Measurements from ENCODE around the gene MIPOL1. TPM values are rescaled to one million over a fixed set of nuclear protein-coding genes. Genes with fewer than 3 reads are reported as not detected.

Gene MIPOL1
- total and polyA plus RNA-seq, 2 of the 4 experiments (the other 2 are of a cell fraction), result 2.7 to 5.9 TPM

DNA sequence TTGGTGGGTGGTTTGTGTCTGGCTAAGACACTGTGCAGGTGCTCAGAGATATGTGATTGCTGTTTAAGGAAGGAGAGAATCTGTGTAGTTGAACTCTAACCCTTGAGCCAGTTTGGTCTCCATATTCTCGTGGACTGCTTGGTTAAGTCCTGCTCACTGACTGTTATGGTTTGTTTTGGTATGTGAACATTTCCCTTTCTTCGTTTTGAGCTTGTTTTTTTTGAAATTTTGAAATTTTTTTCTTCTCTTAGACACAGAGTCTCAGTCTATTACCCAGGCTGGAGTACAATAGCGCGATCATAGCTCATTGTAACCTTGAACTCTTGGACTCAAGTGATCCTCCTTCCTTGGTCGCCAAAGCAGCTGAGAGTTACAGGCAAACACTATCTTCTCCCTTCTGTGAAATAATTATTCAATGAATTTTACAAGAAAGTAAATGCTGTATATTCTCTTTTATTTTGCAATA lies 40.0 kb downstream of the MIPOL1 start:
- no peaks in the 10 kb centered on the region for H3K27me3 ChIP-seq (ENCODE audit: control insufficient read depth, insufficient read depth, low read length)
- H3K4me2 ChIP-seq (ENCODE audit: low read depth, low read length), result no peak overlapping the region
- no peak overlapping the region for H2AK9ac ChIP-seq (replicated peaks; ENCODE audit: low read depth, low read length, poor library complexity)
- no peak overlapping the region for H3K56ac ChIP-seq (ENCODE audit: extremely low read depth, insufficient read depth, low read length)
- no peaks in the 10 kb centered on the region for H3K36me3 ChIP-seq (ENCODE audit: control insufficient read depth, insufficient read depth, low read length)
- H3K79me1 ChIP-seq (ENCODE audit: low read depth in 1 of 2, low read length in 2 of 2), result peaks cover 9 to 11% of the 10 kb centered on the region in 2 experiments; a peak in 2 of 4 replicates
- H3K4me3 ChIP-seq (ENCODE audit: insufficient read depth, low read depth, low read length), result no peak overlapping the region
- H2BK20ac ChIP-seq (ENCODE audit: low read depth, low read length), result no peak overlapping the region
- H2BK15ac ChIP-seq (ENCODE audit: low read depth, low read length), result no peak overlapping the region
- H3K23ac ChIP-seq (ENCODE audit: low read depth, low read length), result no peak overlapping the region
- dilution Hi-C loops (cut with HindIII; ENCODE audit: low sequenced_read_pairs, unreplicated experiment), result no loop called here
- H4K20me1 ChIP-seq (ENCODE audit: insufficient read depth, low read length), result no peaks in the 10 kb centered on the region
- BruUV-seq (replicated peaks), result no TSS peak
- no peaks in the 10 kb centered on the region for H3K9me3 ChIP-seq (ENCODE audit: control insufficient read depth, insufficient read depth, low read length)
- no peak overlapping the region for H3K27ac ChIP-seq (ENCODE audit: insufficient read depth, low read length)
- ChIA-PET POLR2A (ENCODE audit: unreplicated experiment) (no interaction called here), CTCF (no interaction called here)
- no peak overlapping the region for H3K9ac ChIP-seq (ENCODE audit: low read depth, low read length)
- no peak overlapping the region for H2AK5ac ChIP-seq (ENCODE audit: low read depth, low read length)
- WGBS, 2 experiments (ENCODE audit: extremely low coverage in 2 of 2, insufficient read length in 1 of 2), result no CpG with 5 or more reads among the region's 5 CpGs
- H3K18ac ChIP-seq (ENCODE audit: low read depth, low read length), result no peak overlapping the region
- H4K91ac ChIP-seq (ENCODE audit: insufficient read depth, low read depth, low read length), result no peak overlapping the region
- intact Hi-C loops (cut with micrococcal nuclease), result no loop called here
- H2BK120ac ChIP-seq (ENCODE audit: low read depth, low read length), result no peak overlapping the region
- no peak overlapping the region for H3K4ac ChIP-seq (ENCODE audit: low read depth, low read length)
- TF ChIP-seq MAFK (IDR thresholded peaks at IDR 0.05; ENCODE audit: low read depth, low read length) (no peak), CEBPB (IDR thresholded peaks at IDR 0.05; ENCODE audit: low read depth, low read length) (no peak), CTCF (conservative IDR thresholded peaks at IDR 0.05; ENCODE audit: low read depth, low read length) (no peak)
- no peak overlapping the region for H3K14ac ChIP-seq (replicated peaks; ENCODE audit: low read depth, low read length)
- no peak overlapping the region for H2BK5ac ChIP-seq (ENCODE audit: low read depth, low read length, poor library complexity, severe bottlenecking)
- DNase-seq, result no peak
- no peak overlapping the region for H2AFZ ChIP-seq (replicated peaks; ENCODE audit: low read length, poor library complexity)
- H3K4me1 ChIP-seq (ENCODE audit: control insufficient read depth, insufficient read depth, low read length), result no peaks in the 10 kb centered on the region
- H3K9me1 ChIP-seq (ENCODE audit: insufficient read depth, low read length), result 0 out of 2 replicates have a peak, but pooled peaks cover 3% of the 10 kb centered on the region
- no peak overlapping the region for H4K8ac ChIP-seq (ENCODE audit: low read depth in 2 of 2, low read length in 2 of 2)
- H4K5ac ChIP-seq (ENCODE audit: low read depth, low read length), result no peak overlapping the region
- in situ Hi-C loops (cut with MboI; ENCODE audit: low sequenced_read_pairs), result no loop called here
- no peak for ATAC-seq (ENCODE audit: low read depth)
